Activated T-helper 9 cell treated with anti-CD3 and anti-CD28 coated beads, Interleukin-2, amount 50 U/mL, for 16 hours (primary cell): ENCODE results near the gene CXCL3.

ENCODE experiments used
- DNase-seq: peaks from one replicate; pipeline ENCODE4 v3.0.0-alpha.2; 2020; ENCODE audit warnings: low read depth

CXCL3 gene

GRCh38 chr4:74055498-74055897 lies 17.0 kb upstream of the CXCL3 start:
- DNase-seq = no peak

GRCh38 chr4:74055096-74055495 lies 16.6 kb upstream of the CXCL3 start:
- no peak for DNase-seq

- DNase-seq = no peak
Measured at GRCh38 chr4:74054483-74055047, 16.1 kb upstream of the CXCL3 start.

GRCh38 chr4:74047152-74047551 lies 8.7 kb upstream of the CXCL3 start:
- no peak for DNase-seq

GRCh38 chr4:74045772-74046171 lies 7.3 kb upstream of the CXCL3 start:
- DNase-seq = no peak

- no peak for DNase-seq
Measured at GRCh38 chr4:74045247-74045646, 6.8 kb upstream of the CXCL3 start.

GRCh38 chr4:74044677-74045076 lies 6.2 kb upstream of the CXCL3 start:
- no peak for DNase-seq

- DNase-seq = no peak
Measured at GRCh38 chr4:74042681-74043080, 4.2 kb upstream of the CXCL3 start.

GRCh38 chr4:74041418-74041817 lies 2.9 kb upstream of the CXCL3 start:
- DNase-seq = no peak

GRCh38 chr4:74039315-74039763 lies 850 bp upstream of the CXCL3 start:
- no peak for DNase-seq

- DNase-seq = no peak
Measured at GRCh38 chr4:74038086-74038424, 434 bp downstream of the CXCL3 start.

- no peak for DNase-seq
Measured at GRCh38 chr4:74037076-74037955, 1.2 kb downstream of the CXCL3 start.

GRCh38 chr4:74033739-74034138 lies 4.8 kb downstream of the CXCL3 start:
- no peak for DNase-seq

GRCh38 chr4:74032064-74032463 lies 6.4 kb downstream of the CXCL3 start:
- DNase-seq = no peak

- no peak for DNase-seq
Measured at GRCh38 chr4:74031576-74031975, 6.9 kb downstream of the CXCL3 start.

- no peak for DNase-seq
Measured at GRCh38 chr4:74030285-74030684, 8.2 kb downstream of the CXCL3 start.

- DNase-seq = no peak
Measured at GRCh38 chr4:74028504-74028903, 10.0 kb downstream of the CXCL3 start.

- no peak for DNase-seq
Measured at GRCh38 chr4:74023709-74024108, 14.8 kb downstream of the CXCL3 start.

GRCh38 chr4:74021601-74022000 lies 16.9 kb downstream of the CXCL3 start:
- no peak for DNase-seq

GRCh38 chr4:74018771-74019170 lies 19.7 kb downstream of the CXCL3 start:
- DNase-seq = no peak

GRCh38 chr4:74018116-74018515 lies 20.4 kb downstream of the CXCL3 start:
- no peak for DNase-seq

GRCh38 chr4:74016068-74016467 lies 22.4 kb downstream of the CXCL3 start:
- DNase-seq = no peak

- DNase-seq = no peak
Measured at GRCh38 chr4:74015126-74015780, 23.2 kb downstream of the CXCL3 start.
